NT2/D1 (cell line): ENCODE measurements around the gene STAT6.
"Not testable (repeated sequence)": the region's sequence is repeated elsewhere in the genome, so short reads cannot be mapped to it uniquely, and the experiment has no call there.

Experiments
- DNase-seq: peaks from one replicate; pipeline ENCODE4 v3.0.0-alpha.2; 2011; ENCODE audit warnings: low read depth, low spot score
- H3K27me3 ChIP-seq: 2 replicates; pipeline ENCODE4 v1.6.0; 2011; ENCODE audit warnings: mild to moderate bottlenecking; ENCODE audit not compliant: insufficient read length, insufficient read depth
- H3K36me3 ChIP-seq: 2 replicates; pipeline ENCODE4 v1.6.1; 2011; ENCODE audit warnings: mild to moderate bottlenecking, low read length, mixed read lengths; ENCODE audit not compliant: insufficient read depth, insufficient read length
- H3K4me1 ChIP-seq: 2 replicates; pipeline ENCODE4 v1.5.1; 2011; ENCODE audit not compliant: insufficient read depth, insufficient read length
- H3K4me3 ChIP-seq: 2 replicates; pipeline ENCODE4 v1.5.1; 2011; ENCODE audit warnings: low read depth; ENCODE audit not compliant: insufficient read length
- H3K9ac ChIP-seq: 2 replicates; pipeline ENCODE4 v1.6.0; 2011; ENCODE audit warnings: low read depth; ENCODE audit not compliant: insufficient read length
- H3K9me3 ChIP-seq: 2 replicates; pipeline ENCODE4 v1.5.1; 2011; ENCODE audit warnings: mild to moderate bottlenecking, low read length; ENCODE audit not compliant: insufficient read depth
- SUZ12 ChIP-seq: IDR thresholded peaks from 2 replicates; pipeline ENCODE4 v1.6.1; 2011; ENCODE audit not compliant: insufficient read length, insufficient read depth; ENCODE audit errors: extremely low read depth
- YY1 ChIP-seq: IDR thresholded peaks from 2 replicates; pipeline ENCODE4 v1.6.1; 2011; ENCODE audit not compliant: insufficient read length, insufficient read depth
- ZNF274 ChIP-seq: IDR thresholded peaks from 2 replicates; pipeline ENCODE4 v1.6.1; 2011; ENCODE audit warnings: mild to moderate bottlenecking, low read depth, low read length

STAT6 gene

DNA sequence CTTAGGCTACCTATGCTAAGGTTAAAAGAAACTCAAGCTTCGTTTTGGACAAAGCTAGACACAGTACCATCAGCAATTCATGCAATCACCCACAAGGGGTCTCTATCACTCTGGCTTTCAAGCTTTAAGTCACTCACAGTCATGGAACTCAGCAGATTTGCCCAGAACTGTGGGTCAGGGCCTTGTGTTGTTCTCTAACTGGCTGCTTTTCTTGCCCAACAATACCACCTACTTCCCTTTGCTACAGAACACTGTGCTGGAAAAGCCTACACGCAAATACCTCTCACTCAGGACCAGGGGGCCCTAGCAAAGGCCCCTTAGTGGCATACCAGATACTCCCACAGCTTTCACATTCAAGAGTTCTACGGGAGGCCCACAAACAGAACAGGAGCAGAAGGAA, 41.6 kb downstream of the STAT6 start:
- Histone ChIP-seq H3K36me3 (peaks cover 71% of the 10 kb centered on the region), H3K4me1 (no peaks in the 10 kb centered on the region), H3K9ac (no peak overlapping the region), H3K9me3 (no peaks in the 10 kb centered on the region), H3K27me3 (no peaks in the 10 kb centered on the region), H3K4me3 (no peak overlapping the region)
- TF ChIP-seq YY1 (no peak), SUZ12 (no peak), ZNF274 (no peak)
- DNase-seq = no peak

DNA sequence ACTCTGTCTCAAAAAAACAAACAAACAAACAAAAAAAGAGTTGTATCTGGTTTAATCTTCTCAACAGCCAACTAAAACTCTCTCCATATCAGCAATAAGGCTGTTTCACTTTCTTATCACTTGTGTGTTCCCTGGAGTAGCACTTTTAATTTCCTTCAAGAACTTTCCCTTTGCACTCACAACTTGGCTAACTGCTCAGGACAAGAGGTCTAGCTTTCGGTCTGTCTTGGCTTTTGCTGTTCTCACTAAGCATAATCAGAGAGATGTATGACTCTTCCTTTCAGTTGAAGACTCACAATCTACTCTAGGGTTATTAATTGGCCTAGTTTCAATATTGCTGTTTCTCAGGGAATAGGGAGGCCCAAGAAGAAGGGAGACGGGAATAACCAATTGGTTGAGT, 44.9 kb downstream of the STAT6 start:
- Histone ChIP-seq H3K4me1 (no peaks in the 10 kb centered on the region), H3K9ac (no peak overlapping the region), H3K9me3 (no peaks in the 10 kb centered on the region), H3K36me3 (peaks cover 77% of the 10 kb centered on the region), H3K27me3 (no peaks in the 10 kb centered on the region), H3K4me3 (no peak overlapping the region)
- DNase-seq = no peak
- TF ChIP-seq SUZ12 (no peak), ZNF274 (no peak), YY1 (no peak)

DNA sequence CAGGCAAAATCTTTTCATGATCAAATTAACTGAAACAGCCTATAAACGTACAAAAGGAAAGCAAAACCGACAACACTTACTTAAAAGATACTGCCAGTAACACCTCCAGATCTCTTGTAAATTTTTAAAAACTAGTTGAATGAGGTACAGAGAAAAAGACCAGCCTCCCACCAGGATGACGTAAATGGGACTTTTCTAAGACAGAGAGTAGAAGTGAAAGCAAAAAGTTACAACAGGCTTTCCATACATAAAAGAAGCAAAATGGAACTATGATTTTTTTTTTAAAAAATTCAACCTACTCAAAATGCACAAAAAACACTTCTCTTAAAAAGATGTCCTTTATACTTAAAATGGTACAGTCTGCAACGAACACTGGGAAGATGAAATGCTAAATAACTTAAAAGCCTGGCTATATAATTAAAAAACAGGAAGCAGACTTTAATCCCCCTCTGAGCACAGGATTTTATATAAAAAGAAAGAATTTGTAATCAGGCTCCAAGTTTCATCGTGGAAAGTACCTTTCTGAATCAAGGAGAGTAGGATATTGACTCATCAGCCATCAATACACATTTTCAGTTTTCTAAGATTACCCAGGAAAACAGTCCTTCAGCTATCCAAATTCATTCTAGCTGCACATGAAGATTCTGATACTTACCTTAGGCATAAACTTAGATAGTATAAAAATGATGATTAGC, 47.0 kb downstream of the STAT6 start:
- H3K4me3 ChIP-seq = no peak overlapping the region
- no peak for DNase-seq
- H3K4me1 ChIP-seq = no peaks in the 10 kb centered on the region
- H3K27me3 ChIP-seq = no peaks in the 10 kb centered on the region
- no peak overlapping the region for H3K9ac ChIP-seq
- H3K9me3 ChIP-seq = no peaks in the 10 kb centered on the region
- H3K36me3 ChIP-seq = peaks cover 75% of the 10 kb centered on the region
- TF ChIP-seq ZNF274 (no peak), YY1 (no peak)

DNA sequence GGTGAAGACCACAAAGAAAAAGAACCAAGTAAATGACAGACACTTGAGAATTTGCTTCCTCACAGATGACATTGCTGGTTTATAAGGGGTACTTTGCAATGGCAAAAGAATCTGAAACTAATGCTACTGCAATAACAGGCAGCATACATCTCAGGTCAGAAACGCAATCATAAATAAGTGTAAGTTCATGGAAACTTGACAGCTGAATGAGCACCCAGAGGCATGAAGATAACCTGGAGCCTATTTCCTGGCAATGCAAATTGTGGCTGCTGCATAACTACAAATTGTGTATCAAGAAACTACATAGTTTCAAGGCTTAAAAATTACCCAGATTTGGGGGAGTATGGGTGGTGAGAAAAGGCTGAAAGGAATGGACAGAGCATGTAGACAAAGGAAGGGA, 52.7 kb downstream of the STAT6 start:
- TF ChIP-seq SUZ12 = no peak
- no peak for TF ChIP-seq ZNF274
- TF ChIP-seq YY1 = no peak
- DNase-seq = no peak
- Histone ChIP-seq H3K9ac (no peak overlapping the region), H3K4me3 (no peak overlapping the region), H3K36me3 (peaks cover 67% of the 10 kb centered on the region), H3K4me1 (no peaks in the 10 kb centered on the region), H3K9me3 (no peaks in the 10 kb centered on the region), H3K27me3 (no peaks in the 10 kb centered on the region)

DNA sequence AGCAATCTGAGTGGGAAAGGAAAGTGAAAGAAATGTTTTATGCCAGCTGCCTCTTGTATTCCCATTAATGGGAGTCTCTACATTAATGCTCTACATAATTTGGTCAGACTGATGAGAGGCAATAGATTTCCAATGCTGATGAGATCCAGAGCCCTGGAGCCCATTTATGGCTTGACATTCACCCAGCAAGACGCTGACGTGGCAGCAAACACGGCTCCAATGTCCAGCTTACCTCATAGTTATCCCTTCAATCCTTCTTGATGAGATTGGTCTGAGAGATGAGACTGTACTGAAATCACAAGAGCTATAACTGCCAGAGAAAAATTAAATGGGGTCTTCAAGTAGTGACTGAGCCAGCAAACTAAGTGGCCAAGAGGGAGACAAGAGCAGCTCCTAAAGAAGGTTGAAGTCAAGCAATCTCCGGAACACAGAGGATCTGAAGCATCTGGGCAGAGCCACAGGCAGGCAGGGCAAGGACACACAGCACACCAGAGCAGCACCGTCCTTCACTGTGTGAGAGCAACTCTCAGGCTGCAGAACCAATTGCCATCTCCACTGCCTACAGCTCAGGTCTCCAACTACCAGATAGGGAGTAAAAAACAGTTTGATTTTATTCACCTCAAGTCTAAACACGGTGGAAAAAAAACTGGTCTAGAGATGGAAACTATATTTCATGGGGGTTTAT, 54.0 kb downstream of the STAT6 start:
- Histone ChIP-seq H3K27me3 (no peaks in the 10 kb centered on the region), H3K36me3 (peaks cover 58% of the 10 kb centered on the region)

DNA sequence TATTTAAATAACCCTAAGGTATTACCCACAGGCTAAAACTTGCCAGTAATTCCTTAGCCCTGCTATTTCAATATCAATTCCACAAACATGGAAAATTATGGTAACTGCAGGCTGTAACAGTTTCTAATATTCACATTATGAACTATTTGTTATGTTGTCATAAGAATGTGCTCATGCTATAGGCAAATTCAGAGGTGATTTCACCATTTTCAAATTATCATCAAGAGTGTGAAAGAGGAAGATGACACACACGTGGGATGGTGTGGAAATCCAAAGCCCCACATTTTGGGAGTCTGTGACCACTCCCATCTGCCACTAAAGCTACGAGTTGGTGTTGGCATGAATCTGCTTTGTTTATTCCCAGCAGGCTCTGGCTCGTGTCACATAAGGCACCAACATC, 55.3 kb downstream of the STAT6 start:
- Histone ChIP-seq H3K4me1 (no peaks in the 10 kb centered on the region), H3K9me3 (no peaks in the 10 kb centered on the region), H3K9ac (no peak overlapping the region), H3K36me3 (peaks cover 50% of the 10 kb centered on the region), H3K4me3 (no peak overlapping the region), H3K27me3 (no peaks in the 10 kb centered on the region)
- no peak for DNase-seq
- TF ChIP-seq ZNF274 = no peak
- TF ChIP-seq SUZ12 = no peak
- no peak for TF ChIP-seq YY1

More for the DNA sequence above, 54.0 kb downstream of the STAT6 start:
- H3K4me1 ChIP-seq = no peaks in the 10 kb centered on the region
- no peak overlapping the region for H3K4me3 ChIP-seq
- no peaks in the 10 kb centered on the region for H3K9me3 ChIP-seq
- no peak for DNase-seq
- H3K9ac ChIP-seq = no peak overlapping the region
- TF ChIP-seq ZNF274 (no peak), YY1 (no peak), SUZ12 (no peak)

DNA sequence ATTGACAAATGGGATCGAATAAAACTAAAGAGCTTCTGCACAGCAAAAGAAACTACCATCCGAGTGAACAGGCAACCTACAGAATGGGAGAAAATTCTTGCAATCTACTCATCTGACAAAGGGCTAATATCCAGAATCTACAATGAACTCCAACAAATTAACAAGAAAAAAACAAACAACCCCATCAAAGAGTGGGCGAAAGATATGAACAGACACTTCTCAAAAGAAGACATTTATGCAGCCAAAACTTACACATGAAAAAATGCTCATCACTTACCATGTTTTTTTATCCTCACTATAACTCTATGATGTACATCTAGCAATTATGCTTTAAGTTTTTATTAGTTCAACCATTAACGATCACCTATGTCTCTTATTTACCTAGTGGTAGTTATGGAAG, 57.3 kb downstream of the STAT6 start:
- H3K36me3 ChIP-seq = peaks cover 31% of the 10 kb centered on the region
- not testable (repeated sequence) for H3K4me3 ChIP-seq, H3K27me3 ChIP-seq, H3K9ac ChIP-seq, DNase-seq, H3K9me3 ChIP-seq, H3K4me1 ChIP-seq

DNA sequence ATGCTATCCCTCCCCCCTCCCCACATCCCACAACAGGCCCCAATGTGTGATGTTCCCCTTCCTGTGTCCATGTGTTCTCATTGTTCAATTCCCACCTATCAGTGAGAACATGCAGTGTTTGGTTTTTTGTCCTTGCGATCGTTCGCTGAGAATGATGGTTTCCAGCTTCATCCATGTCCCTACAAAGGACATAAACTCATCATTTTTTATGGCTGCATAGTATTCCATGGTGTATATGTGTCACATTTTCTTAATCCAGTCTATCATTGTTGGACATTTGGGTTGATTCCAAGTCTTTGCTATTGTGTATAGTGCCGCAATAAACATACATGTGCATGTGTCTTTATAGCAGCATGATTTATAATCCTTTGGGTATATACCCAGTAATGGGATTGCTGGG, 58.0 kb downstream of the STAT6 start:
- DNase-seq, H3K4me1 ChIP-seq, H3K9ac ChIP-seq, H3K4me3 ChIP-seq, H3K27me3 ChIP-seq, H3K9me3 ChIP-seq: not testable (repeated sequence)
- H3K36me3 ChIP-seq = peaks cover 23% of the 10 kb centered on the region
